ENCODE results near the gene OFD1. TPM values are rescaled to one million over a fixed set of nuclear protein-coding genes. Genes with fewer than 3 reads are reported as not detected.

OFD1 gene
- total RNA-seq, 1 donor from 2014 or later, result 37.7 TPM

- no peak for DNase-seq (ENCODE audit: extremely low spot score, unreplicated experiment)
- Mint-ChIP-seq H3K9me3 (no peaks in the 10 kb centered on the region), H3K4me1 (ENCODE audit: unreplicated experiment) (peaks cover 25% of the 10 kb centered on the region), H3K27me3 (no peaks in the 10 kb centered on the region), H3K36me3 (peaks cover 9% of the 10 kb centered on the region), H3K4me3 (peak overlapping the region; percentile 76), H3K27ac (peak overlapping the region; percentile 86)
- TF ChIP-seq CTCF (conservative IDR thresholded peaks at IDR 0.05), result no peak
Observed at GRCh38 chrX:13693341-13693961, 41.1 kb upstream of the OFD1 start.

GRCh38 chrX:13694359-13694758, 40.2 kb upstream of the OFD1 start:
- H3K36me3 Mint-ChIP-seq, result peaks cover 9% of the 10 kb centered on the region
- no peak for DNase-seq (ENCODE audit: extremely low spot score, unreplicated experiment)
- H3K27ac Mint-ChIP-seq, result no peak overlapping the region

GRCh38 chrX:13694983-13695382, 39.6 kb upstream of the OFD1 start:
- Mint-ChIP-seq H3K36me3 (peaks cover 9% of the 10 kb centered on the region), H3K27ac (peak overlapping the region; percentile 17), H3K27me3 (no peaks in the 10 kb centered on the region), H3K9me3 (no peaks in the 10 kb centered on the region), H3K4me3 (no peak overlapping the region), H3K4me1 (ENCODE audit: unreplicated experiment) (peaks cover 25% of the 10 kb centered on the region)
- TF ChIP-seq CTCF (conservative IDR thresholded peaks at IDR 0.05), result no peak
- no peak for DNase-seq (ENCODE audit: extremely low spot score, unreplicated experiment)

More at GRCh38 chrX:13694359-13694758, 40.2 kb upstream of the OFD1 start:
- no peaks in the 10 kb centered on the region for H3K27me3 Mint-ChIP-seq
- no peaks in the 10 kb centered on the region for H3K9me3 Mint-ChIP-seq
- TF ChIP-seq CTCF (conservative IDR thresholded peaks at IDR 0.05), result no peak
- H3K4me3 Mint-ChIP-seq, result no peak overlapping the region
- peaks cover 25% of the 10 kb centered on the region for H3K4me1 Mint-ChIP-seq (ENCODE audit: unreplicated experiment)

GRCh38 chrX:13695601-13696115, 38.9 kb upstream of the OFD1 start:
- no peak for TF ChIP-seq CTCF (conservative IDR thresholded peaks at IDR 0.05)
- Mint-ChIP-seq H3K36me3 (peaks cover 9% of the 10 kb centered on the region), H3K27me3 (no peaks in the 10 kb centered on the region), H3K27ac (peak overlapping the region; percentile 17), H3K4me1 (ENCODE audit: unreplicated experiment) (peaks cover 21% of the 10 kb centered on the region), H3K9me3 (no peaks in the 10 kb centered on the region), H3K4me3 (no peak overlapping the region)
- DNase-seq (ENCODE audit: extremely low spot score, unreplicated experiment), result no peak

- Mint-ChIP-seq H3K9me3 (no peaks in the 10 kb centered on the region), H3K27me3 (no peaks in the 10 kb centered on the region), H3K4me1 (ENCODE audit: unreplicated experiment) (peaks cover 17% of the 10 kb centered on the region), H3K36me3 (peaks cover 18% of the 10 kb centered on the region), H3K27ac (no peak overlapping the region), H3K4me3 (no peak overlapping the region)
- DNase-seq (ENCODE audit: extremely low spot score, unreplicated experiment), result no peak
- no peak for TF ChIP-seq CTCF (conservative IDR thresholded peaks at IDR 0.05)
Observed at GRCh38 chrX:13697455-13697854, 37.1 kb upstream of the OFD1 start.
